ENCODE results near the gene CRY2. TPM values are rescaled to one million over a fixed set of nuclear protein-coding genes. Genes with fewer than 3 reads are reported as not detected.

Gene CRY2
- polyA plus RNA-seq, 1 of the 3 experiments (the other 2 are of a cell fraction) = 6.7 TPM

GRCh38 chr11:45810431-45811108, 36.7 kb upstream of the CRY2 start:
- H3K9ac ChIP-seq = no peak overlapping the region
- peaks cover 41% of the 10 kb centered on the region for H3K79me2 ChIP-seq (ENCODE audit: insufficient read depth)
- no peaks in the 10 kb centered on the region for H3K27me3 ChIP-seq (ENCODE audit: insufficient read depth)
- no peak overlapping the region for H3K4me3 ChIP-seq (ENCODE audit: low read depth in 2 of 2, low read length in 1 of 2)
- no peaks in the 10 kb centered on the region for H3F3A ChIP-seq (replicated peaks; ENCODE audit: insufficient read depth)
- ChIA-PET CTCF (interaction anchor here (1.4 kb wide), 1 partner anchor 32 kb away, joined by 3 read pairs; no protein-coding TSS in a partner anchor), POLR2A (no interaction called here)
- peaks cover 9 to 28% of the 10 kb centered on the region in 2 experiments; a peak in 2 of 4 replicates for H3K4me1 ChIP-seq (ENCODE audit: control insufficient read depth in 1 of 2, insufficient read depth in 2 of 2, low read depth in 1 of 2, low read length in 1 of 2)
- peaks cover 41% of the 10 kb centered on the region for H4K20me1 ChIP-seq (ENCODE audit: insufficient read depth)
- H3K36me3 ChIP-seq (replicated peaks in 1 of 2; ENCODE audit: control insufficient read depth in 1 of 2, insufficient read depth in 2 of 2, low read length in 1 of 2) = peaks cover 11 to 36% of the 10 kb centered on the region in 2 experiments
- H3K27ac ChIP-seq (ENCODE audit: low read depth in 2 of 2, low read length in 1 of 2) = no peak overlapping the region
- H3K9me3 ChIP-seq = no peaks in the 10 kb centered on the region
- WGBS (ENCODE audit: low lambda C conversion rate) = 97% methylated on average over 23 of the region's 23 CpGs
- DNase-seq = no peak
- TF ChIP-seq ELF1 (IDR thresholded peaks at IDR 0.05) (no peak), IRF3 (IDR thresholded peaks at IDR 0.05; ENCODE audit: low read depth, low read length) (no peak), JUND (IDR thresholded peaks at IDR 0.05) (no peak), TCF12 (IDR thresholded peaks at IDR 0.05) (no peak), ZBTB33 (IDR thresholded peaks at IDR 0.05; ENCODE audit: borderline replicate concordance, low read depth) (no peak), GATA2 (CRISPR knock-in tag; IDR thresholded peaks at IDR 0.05) (no peak), CTCF (IDR thresholded peaks at IDR 0.05) (no peak), EZH2phosphoT487 (IDR thresholded peaks at IDR 0.05; ENCODE audit: borderline replicate concordance, low read depth) (no peak), NRF1 (IDR thresholded peaks at IDR 0.05; ENCODE audit: low read depth, low read length) (no peak), USF1 (IDR thresholded peaks at IDR 0.05; ENCODE audit: borderline replicate concordance, low read depth) (no peak), EP300 (IDR thresholded peaks at IDR 0.05; ENCODE audit: borderline replicate concordance in 1 of 2, low read depth in 1 of 2, low read length in 1 of 2) (no peak), RCOR1 (IDR thresholded peaks at IDR 0.05; ENCODE audit: low read length) (no peak), POLR2AphosphoS5 (IDR thresholded peaks at IDR 0.05; ENCODE audit: low read depth, low read length) (no peak), YY1 (IDR thresholded peaks at IDR 0.05; ENCODE audit: low read depth) (no peak), MEF2A (IDR thresholded peaks at IDR 0.05; ENCODE audit: borderline replicate concordance, low read depth) (no peak), SMC3 (IDR thresholded peaks at IDR 0.05; ENCODE audit: low read depth, low read length) (no peak)
- no peaks in the 10 kb centered on the region for H3K9me2 ChIP-seq
- H2AFZ ChIP-seq (ENCODE audit: low read depth) = no peak overlapping the region
- H3K4me2 ChIP-seq = no peak overlapping the region
